GM19372 (cell line): ENCODE data around the gene MED27.

ENCODE experiments used
- ATAC-seq: cut with Tn5 transposase; IDR thresholded peaks from one replicate; pipeline ENCODE4 v1.9.1; 2021; ENCODE audit warnings: mild to moderate bottlenecking, low read depth, moderate library complexity; ENCODE audit not compliant: unreplicated experiment

MED27 gene, protein sequence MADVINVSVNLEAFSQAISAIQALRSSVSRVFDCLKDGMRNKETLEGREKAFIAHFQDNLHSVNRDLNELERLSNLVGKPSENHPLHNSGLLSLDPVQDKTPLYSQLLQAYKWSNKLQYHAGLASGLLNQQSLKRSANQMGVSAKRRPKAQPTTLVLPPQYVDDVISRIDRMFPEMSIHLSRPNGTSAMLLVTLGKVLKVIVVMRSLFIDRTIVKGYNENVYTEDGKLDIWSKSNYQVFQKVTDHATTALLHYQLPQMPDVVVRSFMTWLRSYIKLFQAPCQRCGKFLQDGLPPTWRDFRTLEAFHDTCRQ

DNA sequence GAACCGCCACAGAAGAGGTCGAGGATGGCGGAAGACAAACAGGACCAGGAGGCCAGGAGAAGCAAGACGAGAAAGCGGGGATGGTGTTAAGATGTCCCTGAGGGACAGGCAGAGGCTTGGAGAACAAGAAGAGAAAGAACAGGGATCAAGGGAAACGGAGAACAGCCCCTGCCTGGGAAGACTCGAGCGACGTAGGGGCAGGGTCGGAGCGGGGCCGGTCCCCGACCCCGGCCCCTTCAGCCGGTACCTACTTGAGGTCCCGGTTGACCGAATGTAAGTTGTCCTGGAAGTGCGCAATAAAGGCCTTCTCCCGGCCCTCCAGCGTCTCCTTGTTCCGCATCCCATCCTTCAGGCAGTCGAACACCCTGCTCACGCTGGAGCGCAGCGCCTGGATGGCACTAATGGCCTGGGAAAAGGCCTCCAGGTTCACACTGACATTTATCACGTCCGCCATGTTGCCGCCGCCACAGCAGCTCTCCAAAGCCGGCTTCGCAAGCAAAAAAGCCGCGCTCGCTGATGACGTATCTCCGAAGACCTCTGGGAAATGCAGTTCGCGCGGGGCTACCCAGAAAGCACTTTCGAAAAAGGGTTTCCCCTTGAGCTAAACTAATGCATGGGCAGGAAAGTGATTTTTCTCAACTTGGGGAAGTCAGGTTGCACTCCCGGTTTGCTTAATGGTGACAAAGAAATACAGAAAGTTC is at the start of gene MED27:
MED27 (minus strand) TSS at position 477 of the 701 bp plus-strand sequence; CDS start at position 454, 23 bp downstream.
- ATAC-seq, result peak; percentile 92

DNA sequence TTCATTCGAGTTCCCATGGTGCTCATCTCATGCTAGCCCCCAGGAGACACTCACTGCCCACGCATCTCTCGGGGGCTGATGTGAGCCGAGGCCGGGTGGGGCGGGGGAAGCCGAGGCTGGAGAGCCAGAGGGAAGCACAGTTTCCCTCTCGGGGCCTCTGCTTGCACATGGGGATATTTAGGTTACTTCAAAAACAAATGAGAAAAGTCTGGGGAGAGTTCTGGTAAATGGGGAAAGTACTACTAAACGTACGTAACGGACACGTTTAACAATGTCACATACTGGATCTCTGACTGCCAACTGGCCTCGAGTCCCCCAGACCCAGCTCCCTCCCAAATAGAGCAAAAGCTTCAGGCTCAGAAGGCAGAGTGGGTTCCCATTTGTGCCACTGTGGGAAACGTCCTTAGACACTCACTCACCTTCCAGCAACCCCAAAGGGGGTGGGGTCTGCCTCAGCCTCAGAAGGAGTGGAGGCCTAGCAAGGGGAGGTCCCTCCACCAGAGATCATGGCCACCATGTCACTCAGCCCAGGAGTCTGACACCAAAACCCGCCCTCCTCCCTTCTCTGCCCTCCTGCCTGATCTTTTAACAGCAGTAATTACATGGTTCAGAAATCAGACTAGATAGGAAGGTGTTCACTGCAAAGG is 48.3 kb upstream of the MED27 start:
- ATAC-seq, result no peak

DNA sequence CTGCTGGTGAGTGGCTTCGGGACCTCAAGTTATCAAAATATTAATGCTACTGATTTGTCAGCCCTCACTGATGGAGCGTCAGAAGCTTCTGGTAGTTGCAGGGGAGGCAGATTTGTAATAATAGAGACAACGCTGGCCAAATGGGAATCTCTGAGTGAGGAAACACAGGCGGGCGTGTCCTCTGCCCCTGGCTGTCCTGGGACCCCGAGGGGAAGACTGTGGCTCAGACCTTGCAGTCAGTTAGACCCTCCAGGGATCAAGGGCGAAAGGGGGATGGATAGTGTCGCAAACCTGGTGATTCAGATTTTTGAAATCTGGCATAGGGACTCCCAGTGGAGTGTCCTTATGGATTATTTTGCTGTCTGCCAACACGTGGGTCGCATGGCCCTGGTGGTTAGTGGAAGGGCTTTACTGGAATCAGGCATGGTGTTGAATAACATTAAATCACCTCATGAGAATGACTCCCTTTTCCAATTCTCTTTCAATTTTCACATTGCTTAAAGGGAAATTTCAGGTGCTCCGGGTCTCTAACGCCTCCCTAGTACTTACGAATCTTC is 47.1 kb upstream of the MED27 start:
- ATAC-seq, result no peak

DNA sequence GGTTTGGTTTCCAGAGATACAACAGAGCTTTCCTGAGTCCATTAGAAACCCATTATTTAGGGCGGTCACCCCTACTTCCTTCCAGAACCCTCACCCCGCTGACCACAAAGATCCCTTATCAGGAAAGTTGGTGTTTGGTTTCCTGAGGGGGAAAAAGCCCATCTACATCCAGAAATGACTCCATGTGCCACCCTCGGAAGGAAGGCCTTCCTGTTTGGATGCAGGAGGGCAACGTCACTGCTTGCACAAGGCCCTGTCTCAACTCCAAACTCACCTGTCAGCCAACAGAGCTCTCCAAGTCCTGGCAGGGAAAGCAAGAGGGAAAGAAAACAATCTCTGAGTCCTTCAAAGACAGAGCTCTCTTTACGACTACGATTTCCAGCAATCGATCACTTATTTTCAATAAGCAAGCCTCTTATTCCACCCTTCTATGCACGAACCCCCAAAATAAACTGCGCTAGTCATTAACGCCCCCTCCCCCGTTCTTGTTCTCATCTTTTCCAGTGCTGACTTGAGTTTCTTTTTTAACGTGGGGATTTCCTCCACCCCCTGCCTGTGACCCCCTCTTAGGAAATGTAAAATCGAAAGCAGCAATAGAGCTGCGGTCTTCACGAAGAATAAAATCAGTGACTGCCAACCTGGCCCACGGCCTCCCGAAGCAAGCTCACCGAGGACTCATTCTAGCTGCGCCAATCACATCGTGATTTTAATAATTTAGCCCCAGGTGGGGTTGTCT is 46.4 kb upstream of the MED27 start:
- ATAC-seq, result no peak

DNA sequence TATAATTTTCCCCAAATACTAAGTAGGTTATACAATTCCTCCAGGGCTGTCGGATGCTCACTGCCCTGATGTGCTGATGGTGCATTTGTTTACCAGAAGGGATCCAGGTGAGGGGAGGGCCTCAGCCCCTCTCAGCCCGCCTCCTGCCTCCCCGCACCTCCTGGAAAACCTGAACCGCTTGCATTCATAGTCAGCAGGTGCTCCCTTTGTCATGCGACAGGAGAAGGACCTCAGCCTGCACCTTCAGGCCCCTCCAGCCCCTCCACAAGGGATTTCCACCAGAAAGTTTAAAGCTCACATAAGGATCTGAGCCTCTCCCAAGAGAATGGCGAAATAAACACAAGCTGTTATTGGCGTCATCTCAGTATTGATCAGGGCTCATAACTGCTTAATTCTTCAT is 45.7 kb upstream of the MED27 start:
- ATAC-seq, result no peak

DNA sequence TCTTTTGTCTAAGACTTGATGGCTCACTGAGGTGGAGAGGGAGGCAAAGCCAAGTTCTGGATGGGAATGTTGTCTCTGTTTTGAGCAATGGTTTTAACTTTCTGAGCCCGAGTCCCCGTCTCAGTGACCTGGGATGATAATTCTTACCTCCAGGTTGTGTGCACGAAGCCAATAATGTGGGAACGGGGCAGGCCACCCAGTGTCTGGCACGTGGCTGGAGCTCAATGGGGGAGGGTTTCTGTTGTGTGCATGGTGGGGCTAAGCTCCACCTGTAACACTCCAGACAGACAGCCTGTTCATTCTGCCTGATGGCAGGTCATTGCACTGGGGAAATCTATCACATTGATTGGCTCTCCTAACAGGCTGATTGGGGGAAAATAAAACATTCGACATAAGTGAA is 45.1 kb upstream of the MED27 start:
- ATAC-seq, result no peak

DNA sequence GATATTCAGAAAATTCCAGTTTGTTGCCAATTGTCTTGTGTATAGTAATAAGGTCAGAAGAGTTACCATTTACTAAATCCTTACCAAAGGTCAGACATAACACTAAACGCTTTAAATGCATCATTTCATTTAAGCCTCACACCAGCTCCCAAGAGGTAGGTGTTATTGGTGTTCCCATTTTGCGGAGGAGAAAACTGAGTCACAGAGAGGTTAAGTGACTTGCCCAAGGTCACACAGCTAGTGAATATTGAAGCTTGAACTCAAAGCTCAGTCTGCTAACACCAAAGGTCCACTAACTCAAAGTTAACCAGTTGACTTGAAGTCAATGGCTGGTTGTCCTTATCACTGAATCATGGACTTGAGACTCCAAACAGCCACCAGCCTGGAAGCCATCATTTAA is 41.4 kb upstream of the MED27 start:
- ATAC-seq, result no peak

DNA sequence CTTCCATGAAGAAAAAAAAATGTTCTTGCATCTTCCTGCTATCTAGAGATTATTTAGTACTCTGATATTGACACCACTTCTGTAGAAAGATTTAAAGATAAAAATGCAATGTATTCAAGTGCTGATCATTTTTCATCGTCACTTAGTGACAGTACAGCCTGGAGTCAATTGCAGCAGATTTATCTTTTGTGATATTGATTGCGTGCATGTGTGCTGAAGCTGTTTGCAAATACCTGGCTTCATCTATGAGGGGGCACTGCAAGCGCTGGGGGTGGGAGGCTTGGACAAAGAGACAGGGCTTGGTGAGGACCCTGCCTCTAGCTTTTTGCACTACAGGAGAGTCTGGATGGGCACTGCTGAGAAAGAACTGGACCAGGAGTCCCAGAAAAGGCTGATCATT is 38.0 kb upstream of the MED27 start:
- ATAC-seq, result no peak

DNA sequence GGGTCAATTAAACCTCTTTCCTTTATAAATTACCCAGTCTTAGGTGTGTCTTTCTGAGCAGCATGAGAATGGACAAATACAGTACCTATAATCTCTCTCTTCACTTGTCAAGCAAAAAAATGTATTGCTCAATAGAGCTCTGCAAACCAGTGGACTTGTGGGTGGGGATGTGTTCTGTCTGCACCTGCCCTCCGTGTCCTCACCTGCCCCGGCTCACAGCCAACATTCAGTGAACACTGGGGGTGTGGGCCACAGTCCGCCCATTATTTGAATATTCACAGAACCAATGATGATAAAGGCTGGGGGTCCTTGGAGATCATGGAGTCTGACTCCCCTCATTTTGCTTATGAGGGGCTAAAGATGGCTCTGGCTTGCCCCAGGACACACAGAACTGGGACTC is 36.9 kb upstream of the MED27 start:
- ATAC-seq, result no peak

DNA sequence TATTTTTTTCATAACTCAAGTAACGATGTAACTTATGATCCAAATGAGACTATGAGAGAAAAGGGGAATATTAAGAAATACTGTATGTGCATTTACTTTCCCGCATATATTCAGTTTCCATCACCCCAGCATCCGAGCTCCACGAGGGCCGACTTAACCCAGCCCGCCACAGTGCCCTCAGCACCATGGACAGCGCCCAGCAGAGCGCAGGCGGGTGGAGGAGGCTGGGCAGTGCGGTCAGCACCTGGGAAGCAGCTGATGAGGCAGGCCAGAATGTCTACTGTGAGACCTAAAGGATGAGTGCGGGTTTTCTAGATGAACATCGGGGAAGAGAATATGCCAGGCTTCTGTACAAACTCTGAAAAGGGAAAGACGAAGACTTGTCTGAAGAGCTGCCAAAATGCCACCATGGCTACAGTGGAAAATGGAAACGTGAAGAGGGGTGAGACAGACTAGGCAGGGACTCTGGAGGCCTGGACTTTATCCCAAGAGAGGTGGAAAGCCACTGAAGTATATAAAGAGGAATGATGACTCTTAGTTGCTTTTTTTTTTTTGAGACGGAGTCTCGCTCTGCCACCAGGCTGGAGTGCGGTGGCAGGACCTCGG is 34.5 kb upstream of the MED27 start:
- no peak for ATAC-seq

DNA sequence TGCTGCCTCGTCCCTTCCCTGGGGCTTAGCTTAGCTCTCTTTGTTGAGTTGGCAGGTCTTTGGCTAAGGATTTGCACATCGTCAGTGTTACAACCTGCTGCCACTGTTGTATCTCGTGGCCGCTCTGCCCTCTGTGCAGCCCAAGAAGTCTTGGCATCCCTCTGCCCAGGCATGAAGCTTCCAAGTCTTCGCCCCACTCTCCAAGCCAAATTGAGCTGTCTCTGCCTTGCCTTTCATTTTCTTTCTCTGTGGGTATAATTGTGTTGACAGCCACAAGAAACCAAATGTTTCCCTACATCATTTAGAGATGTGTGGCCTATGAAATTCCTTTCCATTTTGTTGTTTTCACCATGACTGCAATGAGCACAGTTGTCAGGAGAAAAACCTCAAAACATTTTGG is 29.6 kb upstream of the MED27 start:
- no peak for ATAC-seq

DNA sequence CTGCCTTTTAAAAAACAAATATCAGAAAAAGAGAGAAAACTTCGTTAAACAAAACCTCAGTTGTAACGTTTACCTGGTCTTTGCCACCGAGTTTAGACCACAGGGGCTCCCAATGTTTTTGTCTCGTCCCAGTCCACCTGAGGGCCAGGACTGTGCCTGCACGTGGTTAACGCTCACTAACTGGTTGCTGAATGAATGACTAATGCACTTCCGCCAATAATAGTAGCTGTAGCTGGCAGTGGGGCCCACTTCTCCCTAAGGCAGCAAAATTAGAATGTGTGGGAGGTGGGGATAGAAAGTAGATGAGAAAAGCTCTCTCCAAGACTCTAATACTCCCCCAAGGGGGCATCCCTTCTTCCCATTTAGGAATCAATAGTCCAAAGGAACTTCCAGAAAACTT is 29.1 kb upstream of the MED27 start:
- no peak for ATAC-seq

DNA sequence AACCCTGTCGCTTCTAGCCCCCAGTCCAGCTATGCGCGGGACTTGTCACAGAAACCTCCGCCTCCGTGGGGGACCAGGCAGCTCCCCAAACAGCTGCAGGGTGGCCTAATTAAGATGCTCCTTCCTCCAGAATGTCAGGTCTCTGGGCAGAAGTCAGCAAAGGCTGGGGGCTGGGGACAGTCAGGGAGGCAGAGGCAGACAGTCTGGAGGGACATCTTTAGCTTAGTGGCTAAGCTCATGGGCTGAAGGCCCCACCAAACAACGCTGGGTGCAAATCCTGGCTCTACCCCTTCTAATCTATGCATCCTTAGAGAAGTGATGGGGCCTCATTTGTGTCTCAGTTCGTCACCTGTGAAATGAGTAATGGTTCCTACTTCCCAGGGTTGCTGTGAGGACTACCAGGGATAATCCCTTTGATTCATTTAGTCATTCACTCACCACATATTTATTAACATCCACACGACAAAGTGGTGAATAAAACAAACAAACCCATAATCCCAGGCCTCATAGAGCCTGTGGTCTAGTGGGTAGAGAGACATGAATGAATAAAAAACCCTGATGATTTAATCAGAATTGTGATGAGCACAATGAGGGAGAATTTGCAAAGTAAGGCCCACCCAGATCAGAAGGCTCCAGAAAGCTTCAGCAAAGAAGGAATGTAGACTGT is 20.2 kb upstream of the MED27 start:
- ATAC-seq, result no peak

DNA sequence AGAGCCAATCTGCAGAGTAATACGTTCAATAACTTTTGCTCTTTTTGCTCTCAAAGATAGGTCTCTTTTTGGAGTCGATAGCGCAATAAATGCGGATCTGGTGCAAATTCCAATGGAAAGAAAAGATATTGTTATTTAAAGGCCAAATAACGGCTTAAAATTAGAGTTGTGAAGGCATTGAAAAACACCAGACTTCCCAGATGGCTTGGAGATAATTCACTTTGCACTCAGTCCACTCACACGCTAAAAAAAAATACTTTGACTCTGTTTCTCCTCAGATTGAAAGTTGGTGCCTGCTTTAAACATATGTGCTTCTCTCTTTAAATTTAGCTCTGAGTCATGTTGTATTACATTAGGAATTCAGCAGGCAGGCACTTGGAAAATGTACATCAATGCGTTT is 19.5 kb upstream of the MED27 start:
- ATAC-seq, result no peak

DNA sequence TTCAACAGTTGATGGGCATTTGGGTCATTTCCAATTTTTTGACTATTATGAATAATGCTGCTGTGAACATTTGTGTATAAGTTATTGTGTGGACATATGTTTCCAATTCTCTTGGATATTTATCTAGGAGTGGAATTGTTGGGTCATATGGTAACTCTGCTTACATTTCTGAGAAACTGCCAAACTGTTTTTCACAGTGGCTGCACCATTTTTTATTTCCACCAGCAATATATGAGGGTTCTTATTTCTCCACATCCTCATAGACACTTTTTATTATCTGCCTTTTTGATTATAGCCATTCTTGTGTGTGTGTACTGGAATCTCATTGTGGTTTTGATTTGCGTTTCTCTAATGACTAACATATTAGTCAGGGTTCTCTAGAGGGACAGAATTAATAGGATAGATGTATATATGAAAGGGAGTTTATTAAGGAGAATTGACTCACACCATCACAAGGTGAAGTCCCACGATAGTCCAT is 14.7 kb upstream of the MED27 start:
- no peak for ATAC-seq

DNA sequence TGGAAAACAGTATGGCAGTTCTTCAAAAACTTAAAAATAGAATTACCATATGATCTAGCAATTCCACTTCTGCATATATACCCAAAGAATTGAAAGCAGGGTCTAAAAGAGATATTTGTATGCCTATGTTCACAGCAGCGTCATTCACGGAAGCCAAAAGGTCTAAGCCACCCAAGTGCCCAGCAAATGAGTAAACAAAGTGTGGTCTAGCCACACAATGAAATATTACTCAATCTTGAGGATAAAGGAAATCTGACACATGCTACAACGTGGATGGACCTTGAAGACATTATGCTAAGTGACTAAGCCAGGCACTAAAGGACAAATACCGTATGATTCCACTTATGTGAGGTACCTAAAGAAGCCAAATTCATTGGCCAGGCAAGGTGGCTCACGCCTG is 11.1 kb upstream of the MED27 start:
- no peak for ATAC-seq

DNA sequence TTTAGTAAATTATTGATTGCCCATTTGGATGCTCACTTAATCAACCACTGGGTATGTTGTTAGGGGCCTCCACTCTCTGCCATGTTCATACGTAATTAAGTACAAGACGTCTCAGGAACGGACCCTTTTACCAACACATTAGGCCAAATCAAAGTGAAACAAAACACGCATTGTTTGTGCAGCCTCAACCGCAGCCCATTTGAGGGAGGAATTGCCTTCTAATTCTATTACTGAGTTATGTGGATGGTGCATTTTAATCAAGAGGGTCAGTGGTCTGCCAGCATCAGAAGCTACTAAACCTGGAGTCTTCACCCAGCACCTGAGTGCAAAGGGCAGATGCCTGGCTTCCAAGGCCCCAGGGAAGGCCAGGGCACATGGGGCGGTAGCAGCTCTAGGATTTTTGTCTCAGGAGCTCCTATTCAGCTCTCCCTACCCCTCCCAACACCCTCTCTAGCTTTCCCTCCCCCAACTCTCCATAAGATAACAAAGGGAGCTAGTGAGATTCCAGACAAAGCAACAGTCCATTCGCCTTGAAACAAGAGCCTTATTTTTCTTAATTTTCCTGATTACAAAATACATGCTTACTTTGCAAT is 7.9 kb upstream of the MED27 start:
- ATAC-seq, result no peak

DNA sequence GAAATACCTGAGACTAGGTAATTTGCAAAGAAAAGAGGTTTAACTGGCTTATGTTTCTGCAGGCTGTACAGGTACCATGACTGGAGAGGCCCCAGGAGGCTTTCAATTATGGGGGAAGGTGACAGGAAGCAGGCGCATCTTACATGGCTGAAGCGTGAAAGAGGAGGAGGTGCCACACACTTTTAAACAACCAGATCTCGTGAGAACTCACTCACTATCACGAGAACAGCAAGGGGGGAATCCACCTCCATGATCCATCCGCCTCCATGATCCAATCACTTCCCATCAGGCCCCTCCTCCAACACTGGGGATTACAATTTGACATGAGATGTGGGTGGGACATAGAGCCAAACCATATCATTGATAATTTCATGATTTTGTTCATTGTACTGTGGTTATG is 2.5 kb upstream of the MED27 start:
- no peak for ATAC-seq

DNA sequence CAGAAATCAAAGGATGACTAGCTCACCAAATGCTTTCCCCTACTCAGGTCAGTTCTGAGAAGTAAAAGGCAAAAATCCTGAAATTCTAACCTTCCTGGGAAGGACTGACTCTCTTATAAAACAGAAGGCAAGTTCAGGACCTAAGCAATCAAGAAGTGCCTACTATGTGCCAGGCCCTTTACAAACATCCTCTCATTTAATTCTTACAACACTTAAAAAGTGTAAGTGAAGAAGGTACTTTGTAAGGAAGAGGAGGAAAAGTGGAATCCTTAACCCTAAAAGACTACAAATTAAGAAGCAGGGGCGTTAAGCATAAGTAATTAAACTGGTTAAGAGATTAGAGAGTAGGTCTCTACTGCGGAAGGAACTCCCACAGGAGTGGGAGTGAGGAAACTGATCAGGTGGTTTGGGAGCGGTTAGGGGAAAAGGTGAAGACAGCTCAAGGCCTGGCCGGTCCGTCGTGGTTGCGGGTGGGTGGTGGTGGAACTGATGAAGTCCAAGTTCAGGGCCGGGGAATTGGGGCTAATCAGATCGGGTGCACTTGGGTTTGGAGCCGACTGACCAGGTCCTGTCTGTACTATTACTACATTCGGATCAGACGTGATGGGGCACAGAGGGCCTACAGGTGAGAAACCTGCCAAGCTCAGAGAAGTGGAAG is 839 bp downstream of the MED27 start:
- no peak for ATAC-seq
